HEK293 (cell line): ENCODE results near the gene MAML2.

ENCODE experiments used
- MZF1 ChIP-seq: fragments of 450-650 bp; formaldehyde crosslinking; IDR thresholded peaks from 2 replicates; pipeline ENCODE4 v1.5.1; 2017; ENCODE audit warnings: missing biosample characterization, missing genetic modification characterization, borderline replicate concordance
- SCRT2 ChIP-seq: fragments of 450-650 bp; formaldehyde crosslinking; IDR thresholded peaks from 2 replicates; pipeline ENCODE4 v1.5.1; 2016; ENCODE audit warnings: missing biosample characterization, missing genetic modification characterization
- TCF7L2 ChIP-seq: IDR thresholded peaks from 2 replicates; pipeline ENCODE4 v1.6.1; 2011; ENCODE audit warnings: low read depth, mild to moderate bottlenecking, inconsistent platforms, low read length, moderate library complexity, borderline replicate concordance
- ZNF10 ChIP-seq: fragments of 450-650 bp; formaldehyde crosslinking; IDR thresholded peaks from 2 replicates; pipeline ENCODE4 v1.5.1; 2017; ENCODE audit warnings: missing biosample characterization, missing genetic modification characterization
- ZNF140 ChIP-seq: fragments of 450-650 bp; formaldehyde crosslinking; IDR thresholded peaks from 2 replicates; pipeline ENCODE4 v1.5.1; 2016; ENCODE audit warnings: missing biosample characterization, missing genetic modification characterization
- ZNF24 ChIP-seq: fragments of 450-650 bp; formaldehyde crosslinking; IDR thresholded peaks from 2 replicates; pipeline ENCODE4 v1.5.1; 2016; ENCODE audit warnings: missing biosample characterization, missing genetic modification characterization
- ZNF530 ChIP-seq: fragments of 450-650 bp; formaldehyde crosslinking; IDR thresholded peaks from 2 replicates; pipeline ENCODE4 v1.5.1; 2016; ENCODE audit warnings: low read depth, missing biosample characterization, missing genetic modification characterization
- ZNF707 ChIP-seq: fragments of 450-650 bp; formaldehyde crosslinking; IDR thresholded peaks from 2 replicates; pipeline ENCODE4 v1.5.1; 2016; ENCODE audit warnings: missing biosample characterization, missing genetic modification characterization
- ZNF785 ChIP-seq: fragments of 450-650 bp; formaldehyde crosslinking; IDR thresholded peaks from 2 replicates; pipeline ENCODE4 v1.5.1; 2016; ENCODE audit warnings: missing biosample characterization, missing genetic modification characterization
- TF ChIP-seq, protein P1 (sequence below): fragments of 450-650 bp; formaldehyde crosslinking; IDR thresholded peaks from 2 replicates; pipeline ENCODE4 v1.5.1; 2016; ENCODE audit warnings: missing biosample characterization, missing genetic modification characterization
- TF ChIP-seq, protein P2 (sequence below): fragments of 450-650 bp; formaldehyde crosslinking; IDR thresholded peaks from 2 replicates; pipeline ENCODE4 v1.5.1; 2016; ENCODE audit warnings: missing biosample characterization, missing genetic modification characterization, low read depth
- TF ChIP-seq, protein P3 (sequence below): fragments of 450-650 bp; formaldehyde crosslinking; IDR thresholded peaks from 2 replicates; pipeline ENCODE4 v1.5.1; 2016; ENCODE audit warnings: missing biosample characterization, missing genetic modification characterization

DNA sequence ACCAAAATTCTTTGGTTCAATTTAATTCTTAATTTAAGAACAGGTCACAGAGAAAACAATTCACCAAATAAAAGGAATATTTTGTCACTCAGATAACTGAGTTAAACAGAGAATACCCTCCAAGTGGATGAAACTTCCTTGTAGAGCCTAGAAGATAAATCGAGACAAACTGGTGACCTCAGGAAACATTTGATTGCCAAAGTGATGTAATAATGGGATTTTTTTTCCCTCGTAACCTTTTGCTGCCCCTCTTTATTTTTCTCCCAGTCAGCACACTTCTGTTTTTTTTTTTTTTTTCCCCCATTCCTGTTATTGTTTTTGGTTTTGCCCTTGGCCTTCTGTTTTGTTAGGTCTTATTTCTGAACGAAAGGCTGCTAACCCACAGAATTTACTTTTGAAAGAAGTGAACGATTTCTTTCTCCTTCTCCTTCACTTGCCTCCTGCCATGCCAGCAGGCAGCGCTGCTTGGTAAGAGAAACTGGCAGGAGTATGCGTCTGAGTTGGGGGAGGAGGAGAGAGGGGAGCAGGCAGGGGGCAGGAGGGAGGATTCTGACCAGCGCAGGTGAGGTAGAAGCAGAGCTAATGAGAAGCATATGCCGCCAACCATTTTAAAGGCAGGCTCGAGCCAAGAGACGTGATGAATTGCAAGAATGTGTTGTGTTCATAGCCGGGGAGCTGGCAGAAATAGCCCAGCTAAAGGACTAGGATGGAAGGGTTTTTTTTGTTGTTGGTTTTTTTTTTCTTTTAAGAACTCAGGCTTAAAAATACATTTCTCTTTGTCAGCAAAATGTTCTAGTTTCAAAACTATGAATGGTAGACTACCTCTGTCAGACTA lies 297.2 kb downstream of the MAML2 start:
- TF ChIP-seq, protein P1, sequence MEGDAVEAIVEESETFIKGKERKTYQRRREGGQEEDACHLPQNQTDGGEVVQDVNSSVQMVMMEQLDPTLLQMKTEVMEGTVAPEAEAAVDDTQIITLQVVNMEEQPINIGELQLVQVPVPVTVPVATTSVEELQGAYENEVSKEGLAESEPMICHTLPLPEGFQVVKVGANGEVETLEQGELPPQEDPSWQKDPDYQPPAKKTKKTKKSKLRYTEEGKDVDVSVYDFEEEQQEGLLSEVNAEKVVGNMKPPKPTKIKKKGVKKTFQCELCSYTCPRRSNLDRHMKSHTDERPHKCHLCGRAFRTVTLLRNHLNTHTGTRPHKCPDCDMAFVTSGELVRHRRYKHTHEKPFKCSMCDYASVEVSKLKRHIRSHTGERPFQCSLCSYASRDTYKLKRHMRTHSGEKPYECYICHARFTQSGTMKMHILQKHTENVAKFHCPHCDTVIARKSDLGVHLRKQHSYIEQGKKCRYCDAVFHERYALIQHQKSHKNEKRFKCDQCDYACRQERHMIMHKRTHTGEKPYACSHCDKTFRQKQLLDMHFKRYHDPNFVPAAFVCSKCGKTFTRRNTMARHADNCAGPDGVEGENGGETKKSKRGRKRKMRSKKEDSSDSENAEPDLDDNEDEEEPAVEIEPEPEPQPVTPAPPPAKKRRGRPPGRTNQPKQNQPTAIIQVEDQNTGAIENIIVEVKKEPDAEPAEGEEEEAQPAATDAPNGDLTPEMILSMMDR (tag by site-specific recombination) = no peak
- TF ChIP-seq, protein P2, sequence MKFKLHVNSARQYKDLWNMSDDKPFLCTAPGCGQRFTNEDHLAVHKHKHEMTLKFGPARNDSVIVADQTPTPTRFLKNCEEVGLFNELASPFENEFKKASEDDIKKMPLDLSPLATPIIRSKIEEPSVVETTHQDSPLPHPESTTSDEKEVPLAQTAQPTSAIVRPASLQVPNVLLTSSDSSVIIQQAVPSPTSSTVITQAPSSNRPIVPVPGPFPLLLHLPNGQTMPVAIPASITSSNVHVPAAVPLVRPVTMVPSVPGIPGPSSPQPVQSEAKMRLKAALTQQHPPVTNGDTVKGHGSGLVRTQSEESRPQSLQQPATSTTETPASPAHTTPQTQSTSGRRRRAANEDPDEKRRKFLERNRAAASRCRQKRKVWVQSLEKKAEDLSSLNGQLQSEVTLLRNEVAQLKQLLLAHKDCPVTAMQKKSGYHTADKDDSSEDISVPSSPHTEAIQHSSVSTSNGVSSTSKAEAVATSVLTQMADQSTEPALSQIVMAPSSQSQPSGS = no peak
- TF ChIP-seq, protein P3, sequence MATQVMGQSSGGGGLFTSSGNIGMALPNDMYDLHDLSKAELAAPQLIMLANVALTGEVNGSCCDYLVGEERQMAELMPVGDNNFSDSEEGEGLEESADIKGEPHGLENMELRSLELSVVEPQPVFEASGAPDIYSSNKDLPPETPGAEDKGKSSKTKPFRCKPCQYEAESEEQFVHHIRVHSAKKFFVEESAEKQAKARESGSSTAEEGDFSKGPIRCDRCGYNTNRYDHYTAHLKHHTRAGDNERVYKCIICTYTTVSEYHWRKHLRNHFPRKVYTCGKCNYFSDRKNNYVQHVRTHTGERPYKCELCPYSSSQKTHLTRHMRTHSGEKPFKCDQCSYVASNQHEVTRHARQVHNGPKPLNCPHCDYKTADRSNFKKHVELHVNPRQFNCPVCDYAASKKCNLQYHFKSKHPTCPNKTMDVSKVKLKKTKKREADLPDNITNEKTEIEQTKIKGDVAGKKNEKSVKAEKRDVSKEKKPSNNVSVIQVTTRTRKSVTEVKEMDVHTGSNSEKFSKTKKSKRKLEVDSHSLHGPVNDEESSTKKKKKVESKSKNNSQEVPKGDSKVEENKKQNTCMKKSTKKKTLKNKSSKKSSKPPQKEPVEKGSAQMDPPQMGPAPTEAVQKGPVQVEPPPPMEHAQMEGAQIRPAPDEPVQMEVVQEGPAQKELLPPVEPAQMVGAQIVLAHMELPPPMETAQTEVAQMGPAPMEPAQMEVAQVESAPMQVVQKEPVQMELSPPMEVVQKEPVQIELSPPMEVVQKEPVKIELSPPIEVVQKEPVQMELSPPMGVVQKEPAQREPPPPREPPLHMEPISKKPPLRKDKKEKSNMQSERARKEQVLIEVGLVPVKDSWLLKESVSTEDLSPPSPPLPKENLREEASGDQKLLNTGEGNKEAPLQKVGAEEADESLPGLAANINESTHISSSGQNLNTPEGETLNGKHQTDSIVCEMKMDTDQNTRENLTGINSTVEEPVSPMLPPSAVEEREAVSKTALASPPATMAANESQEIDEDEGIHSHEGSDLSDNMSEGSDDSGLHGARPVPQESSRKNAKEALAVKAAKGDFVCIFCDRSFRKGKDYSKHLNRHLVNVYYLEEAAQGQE (tag by site-specific recombination) = no peak
- TF ChIP-seq ZNF707 (tag by site-specific recombination) (no peak), ZNF24 (tag by site-specific recombination) (no peak), SCRT2 (tag by site-specific recombination) (no peak), ZNF140 (tag by site-specific recombination) (no peak), ZNF785 (tag by site-specific recombination) (no peak), ZNF10 (tag by site-specific recombination) (no peak), TCF7L2 (no peak), ZNF530 (no peak), MZF1 (tag by site-specific recombination) (no peak)
